Stimulated activated CD4-positive, alpha-beta T cell treated with anti-CD3 and anti-CD28 coated beads, Interleukin-4, amount 100 ng/mL, for 4 hours (primary cell): ENCODE data around the gene GRIN1.
A peak's percentile ranks its signal among the peaks of the same experiment; 100 is the strongest.
"Not testable (repeated sequence)": the region's sequence is repeated elsewhere in the genome, so short reads cannot be mapped to it uniquely, and the experiment has no call there.

Experiments
- DNase-seq, 2 experiments: peaks; one replicate each; pipeline ENCODE4 v3.0.0-alpha.2; 2020

The GRIN1 gene

DNA sequence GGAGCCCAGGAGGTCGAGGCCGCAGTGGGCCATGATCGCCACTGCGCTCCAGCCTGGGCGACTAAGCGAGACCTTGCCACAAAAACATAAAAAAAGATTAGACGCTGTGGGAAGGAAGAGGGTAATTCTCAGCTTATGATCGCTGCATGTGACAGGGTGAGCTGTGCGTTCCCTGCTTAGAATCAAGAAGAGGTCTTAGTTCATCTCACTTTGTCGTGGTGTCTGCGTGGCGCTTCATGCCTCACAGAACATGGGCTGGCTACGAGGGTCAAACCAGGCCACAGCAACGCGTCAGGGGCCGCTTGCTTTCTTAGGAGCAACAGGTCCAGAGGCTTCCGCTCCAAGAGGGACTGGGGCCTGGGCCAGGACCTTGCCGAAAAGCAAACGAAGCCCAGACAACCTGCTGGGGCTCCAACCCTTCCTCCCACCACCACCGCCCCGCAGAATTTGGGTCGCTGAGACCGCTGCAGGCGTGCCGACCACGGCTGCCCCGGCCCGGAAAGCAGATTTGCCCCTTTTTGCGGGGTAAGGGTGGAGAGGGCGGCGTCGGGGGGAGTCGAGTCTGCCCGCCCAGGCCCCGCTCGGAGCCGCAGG is 10.0 kb upstream of the GRIN1 start:
- no peak for DNase-seq

DNA sequence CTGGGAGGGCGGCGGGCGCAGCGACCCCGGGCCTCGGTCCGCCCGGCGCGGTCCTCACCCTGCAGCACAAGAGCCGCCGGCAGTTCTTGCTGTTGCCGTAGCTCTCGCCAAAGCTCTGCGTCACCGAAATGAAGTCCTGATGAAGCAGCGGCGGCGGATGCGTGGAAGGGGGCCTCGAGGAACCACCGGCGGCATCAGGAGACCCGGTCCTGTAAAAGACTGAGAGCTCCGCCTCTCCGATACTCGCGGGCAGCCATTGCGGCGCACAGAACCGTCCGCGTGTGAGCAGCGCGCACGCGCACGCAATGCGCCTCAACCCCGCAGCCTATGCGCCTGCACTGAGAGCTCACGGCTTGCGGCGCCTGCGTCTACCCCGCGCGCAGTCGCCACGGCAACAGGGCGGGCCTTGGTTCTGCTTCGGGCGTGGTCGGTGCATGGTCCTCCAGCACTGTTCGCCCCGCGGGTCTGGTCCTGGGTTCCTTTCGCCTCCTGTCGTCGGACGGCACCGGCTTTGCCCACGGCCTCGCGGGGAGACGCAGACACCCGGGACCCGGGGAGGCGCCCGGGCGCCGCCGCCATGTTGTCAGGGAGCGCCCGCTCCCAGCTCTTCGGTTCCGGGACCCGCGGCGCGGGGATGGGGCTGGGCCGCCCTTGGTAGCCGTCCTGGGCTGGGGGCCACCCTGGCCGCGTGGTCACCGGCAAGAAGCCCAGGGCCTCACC is 9.3 kb upstream of the GRIN1 start:
- peak; percentile 88 to 91 for DNase-seq

DNA sequence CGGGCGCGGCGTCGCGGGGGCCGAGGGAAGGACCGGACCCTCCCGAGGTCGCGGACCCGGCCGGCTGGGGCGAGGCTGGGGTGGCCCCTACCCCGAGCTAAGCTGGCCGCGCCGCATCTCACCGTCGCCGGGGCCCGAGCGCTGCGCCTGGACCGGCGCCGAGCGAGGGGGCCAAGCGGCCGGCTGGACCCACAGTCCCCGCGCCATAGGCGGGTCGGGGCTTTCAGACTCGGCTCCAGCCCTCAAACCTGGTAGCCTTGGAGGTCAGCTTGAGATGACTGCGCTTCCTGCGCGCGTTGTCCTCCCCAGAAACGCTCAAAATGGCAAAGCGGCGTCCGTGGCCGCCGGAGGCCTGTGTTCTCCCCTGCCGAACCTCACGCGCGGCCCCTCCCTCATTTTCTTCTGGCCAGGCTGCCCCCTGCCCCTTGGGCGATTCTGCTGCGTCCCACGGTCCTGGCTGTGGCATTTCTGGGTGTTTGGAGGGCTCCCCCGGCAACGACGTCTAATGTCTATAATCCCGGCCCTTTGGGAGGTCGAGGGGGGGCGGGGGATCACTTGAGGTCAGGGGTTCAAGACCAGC is 8.7 kb upstream of the GRIN1 start:
- no peak for DNase-seq

DNA sequence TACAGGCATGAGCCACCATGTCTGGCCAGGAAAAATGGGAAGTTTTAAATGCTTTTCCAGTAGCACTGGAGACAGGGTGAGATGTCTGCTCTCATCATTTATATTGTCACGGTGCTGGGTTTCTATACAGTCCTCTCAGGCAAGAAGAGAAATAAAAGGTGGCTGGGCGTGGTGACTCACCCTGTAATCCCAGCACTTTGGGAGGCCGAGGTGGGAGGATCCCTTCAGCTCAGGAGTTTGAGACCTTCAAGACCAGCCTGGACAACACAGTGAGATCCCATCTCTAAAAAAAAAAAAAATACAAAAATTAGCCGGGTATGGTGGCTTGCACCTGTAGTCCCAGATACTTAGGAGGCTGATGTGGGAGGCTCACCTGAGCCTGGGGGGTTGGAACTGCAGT is 4.8 kb upstream of the GRIN1 start:
- no peak for DNase-seq

DNA sequence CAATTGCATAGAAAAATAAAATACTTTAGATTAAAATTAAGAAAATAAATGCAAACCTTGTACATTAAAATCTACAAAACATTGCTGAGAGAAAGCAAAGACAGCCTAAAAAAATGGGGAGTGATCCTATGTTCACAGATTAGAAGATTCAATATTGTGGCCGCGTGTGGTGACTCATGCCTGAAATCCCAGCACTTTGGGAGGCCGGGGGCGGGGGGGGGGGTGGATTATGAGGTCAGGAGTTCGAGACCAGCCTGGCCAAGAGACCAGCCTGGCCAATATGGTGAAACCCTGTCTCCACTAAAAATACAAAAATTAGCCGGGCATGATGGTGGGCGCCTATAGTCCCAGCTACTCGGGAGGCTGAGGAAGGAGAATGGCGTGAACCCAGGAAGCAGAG is 3.8 kb upstream of the GRIN1 start:
- DNase-seq, result not testable (repeated sequence)

DNA sequence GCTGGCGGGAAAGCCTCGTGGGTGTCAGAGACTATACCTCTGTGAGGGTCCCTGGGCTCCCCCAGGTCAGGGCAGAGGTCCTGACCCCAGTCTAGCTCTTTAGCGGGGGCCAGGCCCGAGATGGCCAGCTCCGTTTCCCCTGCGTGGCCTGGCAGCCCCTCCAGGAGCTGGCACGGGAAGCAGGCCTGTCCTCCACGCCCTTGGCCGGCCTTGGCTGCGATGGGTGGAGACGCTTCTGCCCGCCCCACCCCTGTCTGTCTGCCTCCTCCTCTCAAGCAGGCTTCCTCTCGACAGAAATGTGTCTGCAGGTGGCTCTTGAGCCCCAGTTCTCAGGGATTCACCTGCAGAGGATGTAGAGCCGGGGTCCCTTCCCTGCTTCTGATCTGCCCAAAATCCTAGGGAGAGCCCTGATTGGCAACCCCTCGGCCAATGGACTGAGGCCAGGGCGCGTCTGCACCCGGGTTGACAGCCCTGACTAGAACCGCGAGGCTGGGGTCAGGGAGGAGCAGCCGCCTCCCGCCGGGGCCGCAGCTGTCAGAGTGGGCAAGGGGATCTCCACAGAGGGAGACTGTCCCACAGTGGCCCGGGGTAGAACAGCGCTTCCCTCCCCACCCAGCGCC is 2.6 kb upstream of the GRIN1 start:
- DNase-seq, result no peak

DNA sequence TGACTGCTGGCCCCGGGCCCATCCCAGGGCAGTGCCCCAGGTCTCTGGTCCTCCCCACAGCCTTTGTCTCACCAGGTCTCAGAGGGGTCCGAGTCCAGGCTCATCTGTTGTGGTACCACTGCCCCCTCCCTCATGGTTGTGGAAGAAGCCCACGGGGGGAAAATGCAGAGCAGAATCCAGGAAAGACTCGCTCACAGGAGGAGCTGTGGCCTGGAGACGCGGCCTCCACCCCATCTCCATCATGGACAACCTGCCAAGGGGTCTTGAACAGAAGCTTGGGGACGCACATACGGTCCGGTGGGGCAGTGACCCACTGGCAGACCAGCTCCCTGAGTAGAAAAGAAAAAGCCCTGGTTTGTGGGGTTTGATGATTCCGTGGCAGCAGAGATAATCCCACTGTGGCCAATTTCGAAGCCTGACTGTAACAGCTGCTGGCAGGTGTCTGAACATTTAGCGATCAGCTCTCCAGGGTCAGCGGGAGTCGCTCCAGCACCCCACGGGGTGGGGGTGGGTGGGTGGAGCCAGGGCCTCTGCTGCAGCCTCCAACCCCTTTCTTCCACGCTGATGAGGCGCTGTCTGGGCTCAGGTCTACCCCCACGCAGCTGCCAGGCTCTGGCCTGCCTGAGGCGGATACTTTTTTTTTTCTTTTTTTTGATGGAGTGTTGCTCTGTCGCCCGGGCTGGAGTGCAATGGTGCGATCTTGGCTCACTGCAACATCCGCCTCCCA is 1.9 kb upstream of the GRIN1 start:
- DNase-seq, result no peak

DNA sequence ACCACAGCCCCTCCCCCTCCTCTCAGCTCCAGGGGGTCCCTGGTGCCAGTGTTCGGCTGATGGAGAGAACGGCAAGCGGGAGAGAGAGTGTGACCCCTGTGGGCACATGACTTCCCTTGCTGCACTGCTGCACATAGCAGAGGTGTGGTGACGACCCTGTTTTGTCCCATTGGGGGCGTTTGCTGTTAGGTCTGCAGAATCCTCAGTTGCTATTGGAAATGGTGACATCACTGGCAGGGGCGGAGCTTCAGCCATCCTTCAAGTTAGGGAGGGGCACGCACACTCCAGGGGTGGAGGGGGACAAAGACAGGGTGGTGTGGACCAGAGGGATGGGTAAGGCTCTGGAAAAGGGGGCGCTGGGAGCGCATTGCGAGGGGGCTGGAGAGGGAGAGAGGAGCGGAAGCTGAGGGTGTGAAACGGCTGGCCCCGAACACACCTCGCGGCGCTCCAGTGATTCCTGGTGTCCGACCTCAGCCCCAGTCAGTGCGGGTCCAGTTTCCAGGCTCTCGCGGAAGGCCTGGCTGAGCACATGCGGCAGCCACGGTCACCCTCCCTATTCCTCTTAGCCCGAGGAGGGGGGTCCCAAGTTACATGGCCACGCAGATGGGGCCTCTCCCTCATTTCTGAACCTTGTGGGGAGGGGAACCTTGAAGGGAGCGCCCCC is 764 bp upstream of the GRIN1 start:
- DNase-seq, result no peak

DNA sequence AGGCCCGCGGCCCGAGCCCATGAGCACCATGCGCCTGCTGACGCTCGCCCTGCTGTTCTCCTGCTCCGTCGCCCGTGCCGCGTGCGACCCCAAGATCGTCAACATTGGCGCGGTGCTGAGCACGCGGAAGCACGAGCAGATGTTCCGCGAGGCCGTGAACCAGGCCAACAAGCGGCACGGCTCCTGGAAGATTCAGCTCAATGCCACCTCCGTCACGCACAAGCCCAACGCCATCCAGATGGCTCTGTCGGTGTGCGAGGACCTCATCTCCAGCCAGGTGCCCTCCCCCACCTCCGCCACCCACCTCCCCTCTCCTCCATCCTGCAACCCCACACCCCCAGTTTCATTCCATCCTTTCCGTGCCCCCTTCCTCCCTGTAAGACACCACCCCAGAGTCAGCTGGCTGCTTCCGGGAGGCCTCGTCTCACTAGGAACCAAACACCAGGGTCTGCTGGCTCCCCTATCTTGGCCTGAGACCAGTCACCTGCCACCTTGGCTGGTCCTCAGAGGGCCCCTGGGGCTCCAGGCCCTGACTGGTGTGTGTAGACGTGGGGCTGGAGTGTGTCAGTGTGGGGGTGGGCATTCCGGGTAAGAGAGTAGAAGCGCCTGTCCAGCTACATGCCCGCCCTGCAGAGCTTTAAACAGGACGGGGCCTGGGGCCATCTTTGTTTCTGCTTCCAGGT is 655 bp downstream of the GRIN1 start:
- DNase-seq, result no peak

DNA sequence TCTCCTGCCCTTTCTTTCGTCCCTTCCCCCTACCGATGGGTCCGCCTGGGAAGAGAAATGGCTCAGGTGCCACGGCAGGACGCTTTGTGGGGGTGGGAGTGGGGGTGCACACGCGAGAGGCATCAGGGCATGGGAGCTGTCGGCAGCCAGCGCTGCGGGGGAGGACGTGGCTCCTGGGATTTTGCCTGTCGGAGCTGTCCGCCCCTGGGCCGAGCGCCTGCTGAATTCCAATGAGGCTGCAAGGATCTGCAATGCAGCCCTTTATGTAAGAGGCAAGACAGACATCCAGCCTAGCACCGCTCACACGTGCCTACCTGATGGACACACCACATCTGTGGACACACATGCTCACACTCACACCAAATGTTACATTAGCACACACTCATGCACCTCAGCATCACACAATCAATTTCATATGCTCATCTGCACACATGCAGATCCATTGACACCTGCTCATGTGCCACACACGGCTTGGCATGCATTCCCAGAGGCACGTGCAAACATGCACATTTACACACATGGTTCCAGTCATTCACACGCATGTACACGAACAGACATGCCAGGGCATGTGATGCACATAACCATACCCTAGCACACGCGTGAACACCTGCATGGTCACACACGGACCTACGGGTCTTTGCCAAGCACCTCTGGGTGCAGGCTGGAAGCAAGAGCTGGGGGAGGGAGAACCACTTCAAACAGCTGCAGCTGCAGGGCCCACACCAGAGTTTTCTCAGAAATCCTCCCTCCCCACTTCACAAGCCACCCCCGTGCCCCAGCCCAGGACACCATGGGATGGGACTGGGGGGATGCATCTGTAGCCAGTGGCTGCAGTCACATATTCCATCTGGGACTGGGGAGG is 1.4 kb downstream of the GRIN1 start:
- no peak for DNase-seq

DNA sequence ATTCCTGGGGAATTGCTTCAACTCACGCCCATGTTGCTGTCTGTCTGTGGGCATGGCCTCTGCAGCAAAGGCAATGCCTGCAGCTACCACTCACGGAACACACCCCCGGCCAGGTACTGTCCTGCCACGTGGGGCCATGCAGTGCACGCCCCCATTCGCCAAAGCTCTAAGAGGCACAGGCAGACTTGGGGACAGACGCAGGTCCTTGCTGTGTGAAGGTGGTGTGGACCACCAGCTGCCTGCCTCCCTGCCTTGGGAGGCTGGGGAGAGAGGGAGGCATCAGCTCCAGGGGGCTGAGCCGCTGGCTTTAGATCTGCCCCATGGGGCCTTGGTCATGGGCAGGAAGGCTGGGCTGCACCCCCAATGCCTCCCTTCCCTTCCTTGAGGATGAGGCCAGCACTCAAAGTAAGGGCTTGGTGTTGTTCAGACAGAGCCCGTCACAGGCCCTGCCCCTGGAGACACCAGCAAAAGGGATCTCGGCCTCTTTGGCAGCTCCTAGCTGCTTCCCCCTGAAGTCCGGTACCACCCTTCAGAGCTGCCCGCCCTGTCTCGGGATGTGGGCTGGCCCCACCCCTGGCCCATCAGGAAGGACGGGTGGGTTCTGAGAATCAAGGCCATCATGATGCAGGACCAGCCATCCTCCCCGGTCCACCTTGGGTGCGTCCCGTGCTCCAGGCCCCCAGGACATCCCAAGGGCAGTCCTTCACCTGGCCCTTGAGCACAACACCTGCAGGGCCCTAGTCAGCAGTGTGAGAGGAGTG is 2.3 kb downstream of the GRIN1 start:
- DNase-seq, result no peak

DNA sequence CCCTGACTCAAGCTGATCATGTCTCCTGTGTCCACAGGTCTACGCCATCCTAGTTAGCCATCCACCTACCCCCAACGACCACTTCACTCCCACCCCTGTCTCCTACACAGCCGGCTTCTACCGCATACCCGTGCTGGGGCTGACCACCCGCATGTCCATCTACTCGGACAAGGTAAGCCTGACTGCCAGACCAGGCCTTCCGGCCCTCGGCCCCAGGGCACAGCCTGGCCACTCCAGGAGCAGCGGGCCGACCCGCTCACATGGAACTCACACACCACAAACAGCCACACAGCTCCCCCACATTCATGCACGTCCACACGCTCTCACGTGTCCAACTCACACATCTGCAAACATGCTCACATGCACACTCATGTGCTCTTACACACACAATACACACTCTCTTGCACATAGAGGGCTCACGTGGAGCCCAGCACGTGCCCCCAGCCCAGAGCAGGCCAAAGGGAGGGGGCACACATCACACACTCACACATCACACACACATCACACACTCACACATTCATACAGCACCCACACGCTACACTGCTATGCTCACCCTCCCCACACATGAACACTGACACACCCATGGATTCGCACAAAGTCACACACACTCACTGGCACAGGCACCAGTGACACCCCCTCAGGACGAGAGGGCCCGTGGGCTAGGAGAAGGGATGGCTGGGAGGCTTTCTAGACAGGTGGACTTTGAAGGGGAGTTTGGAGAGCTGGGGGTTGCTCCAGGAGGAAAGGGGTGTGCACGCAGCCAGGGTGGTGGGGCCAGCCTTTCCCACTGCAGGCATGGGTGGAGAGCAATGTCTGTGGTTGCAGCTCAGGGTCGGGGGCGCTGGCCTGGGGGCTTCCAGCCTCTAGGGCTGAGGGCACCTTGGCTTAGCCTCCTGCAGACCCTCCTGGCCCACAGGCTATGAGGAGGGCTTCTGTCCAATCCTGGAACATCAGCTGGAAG is 3.3 kb downstream of the GRIN1 start:
- DNase-seq, result no peak

DNA sequence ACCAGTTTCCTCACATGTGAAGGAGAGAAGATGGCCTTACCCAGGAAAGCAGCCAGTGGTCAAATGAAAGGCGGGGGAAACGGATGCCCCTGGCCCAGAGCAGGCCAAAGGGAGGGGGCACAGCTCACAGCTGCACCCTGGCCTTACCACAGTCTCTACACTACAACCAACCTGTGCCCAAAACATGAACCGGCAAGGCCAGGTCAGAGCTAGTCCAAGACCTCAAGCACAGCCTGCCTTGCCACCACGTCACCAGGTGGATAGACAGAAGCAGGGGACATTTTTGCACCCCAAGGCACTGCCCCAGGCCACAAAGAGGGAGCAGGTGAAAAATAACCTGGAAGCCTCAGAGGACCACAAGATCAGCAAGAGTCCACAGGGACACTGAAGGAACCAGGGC is 4.5 kb downstream of the GRIN1 start:
- no peak for DNase-seq

DNA sequence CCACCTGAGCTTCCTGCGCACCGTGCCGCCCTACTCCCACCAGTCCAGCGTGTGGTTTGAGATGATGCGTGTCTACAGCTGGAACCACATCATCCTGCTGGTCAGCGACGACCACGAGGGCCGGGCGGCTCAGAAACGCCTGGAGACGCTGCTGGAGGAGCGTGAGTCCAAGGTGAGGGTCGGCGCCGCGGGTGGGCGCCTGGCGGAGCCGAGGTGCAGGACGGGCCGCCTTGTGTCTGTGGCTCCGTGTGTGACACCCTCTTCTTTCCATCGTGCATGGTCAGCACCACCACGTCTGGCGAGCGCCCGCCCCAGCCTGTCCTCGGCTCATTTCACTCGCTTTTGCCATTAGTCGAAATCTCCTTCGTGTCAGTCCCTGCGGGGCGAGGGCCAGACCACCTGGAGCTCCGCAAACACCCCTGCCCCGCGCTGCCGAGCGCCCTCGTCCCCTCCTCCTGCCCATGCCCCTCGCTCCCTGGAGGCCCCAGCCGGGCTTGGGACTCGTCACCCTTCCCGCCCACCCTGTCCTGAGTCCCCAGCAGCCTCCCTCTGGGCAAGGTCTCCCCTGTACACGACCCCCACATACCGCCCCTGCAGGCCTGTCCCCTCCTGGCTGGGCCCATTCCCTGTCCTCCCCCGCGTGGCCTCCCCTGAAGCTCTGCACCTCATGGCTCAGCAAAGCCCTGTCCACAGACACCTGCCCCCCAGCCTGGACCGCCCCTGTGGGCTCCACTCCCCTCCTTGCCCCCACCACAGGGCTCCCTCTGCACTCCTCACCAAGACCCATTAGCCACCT is 7.0 kb downstream of the GRIN1 start:
- DNase-seq, result no peak

DNA sequence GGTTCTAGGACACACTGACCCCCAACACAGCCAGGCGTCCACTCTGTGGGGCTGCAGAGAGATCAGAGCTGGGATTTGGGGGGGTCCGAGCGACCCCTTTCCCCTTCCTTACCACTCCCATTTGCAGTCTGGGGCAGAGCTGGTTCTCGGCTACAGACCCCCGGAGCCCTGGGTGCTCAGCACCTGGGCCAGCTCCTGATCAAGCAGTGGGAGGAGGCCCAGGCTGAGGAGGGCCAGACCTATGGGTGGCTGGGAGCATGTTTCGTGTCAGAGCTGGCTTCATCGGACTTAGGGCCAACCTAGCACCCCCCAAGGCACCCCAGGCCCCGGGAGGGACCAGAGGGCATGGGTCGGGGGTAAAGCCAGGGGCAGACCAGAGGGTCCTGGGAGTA is 7.6 kb downstream of the GRIN1 start:
- DNase-seq, result no peak

DNA sequence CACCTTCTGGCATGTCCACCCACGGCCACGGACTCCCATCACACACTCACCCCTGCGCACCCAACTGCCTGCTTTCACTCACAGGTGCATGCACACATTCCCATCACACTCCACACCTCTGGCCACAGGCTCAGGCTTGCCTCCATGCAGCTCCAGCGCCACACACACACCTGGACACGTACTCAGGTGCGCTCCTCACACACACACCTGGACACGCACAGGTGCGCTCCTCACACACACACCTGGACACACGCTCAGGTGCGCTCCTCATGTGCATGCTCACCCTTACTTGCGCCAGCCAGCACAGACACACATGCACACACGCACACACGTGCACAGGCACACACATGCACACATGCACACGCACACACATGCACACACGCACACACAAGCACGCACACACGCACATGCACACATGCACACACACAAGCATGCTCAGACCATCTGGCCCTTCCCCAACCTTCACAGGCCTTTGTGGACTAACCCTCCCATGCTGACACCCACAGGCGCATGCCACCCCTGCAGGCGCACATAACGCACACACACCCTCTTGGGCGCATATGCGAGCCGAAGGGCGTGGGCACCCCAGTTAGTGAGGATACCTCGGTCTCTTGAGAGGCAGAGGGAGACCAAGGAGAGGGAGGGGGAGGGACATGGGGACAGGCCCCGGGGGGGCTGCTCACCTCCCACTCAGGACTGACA is 8.3 kb downstream of the GRIN1 start:
- no peak for DNase-seq

DNA sequence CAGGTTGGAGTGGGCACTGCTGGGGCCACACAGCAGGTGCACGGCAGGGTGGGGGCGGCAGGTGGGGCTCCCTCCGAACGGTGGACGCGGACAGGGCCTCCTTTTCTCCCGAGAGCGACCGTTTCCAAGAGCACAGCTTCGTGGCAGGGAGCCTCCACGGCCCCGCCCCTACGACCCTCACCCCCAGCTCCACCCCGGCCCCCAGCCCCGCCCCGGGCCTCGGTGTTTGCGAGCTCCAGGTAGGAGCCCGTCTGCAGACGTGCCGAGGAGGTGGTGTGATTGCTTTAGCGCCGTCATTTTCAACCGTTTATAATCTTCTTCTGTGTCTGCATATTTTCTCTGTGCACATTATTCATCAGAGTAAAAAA is 8.8 kb downstream of the GRIN1 start:
- no peak for DNase-seq

DNA sequence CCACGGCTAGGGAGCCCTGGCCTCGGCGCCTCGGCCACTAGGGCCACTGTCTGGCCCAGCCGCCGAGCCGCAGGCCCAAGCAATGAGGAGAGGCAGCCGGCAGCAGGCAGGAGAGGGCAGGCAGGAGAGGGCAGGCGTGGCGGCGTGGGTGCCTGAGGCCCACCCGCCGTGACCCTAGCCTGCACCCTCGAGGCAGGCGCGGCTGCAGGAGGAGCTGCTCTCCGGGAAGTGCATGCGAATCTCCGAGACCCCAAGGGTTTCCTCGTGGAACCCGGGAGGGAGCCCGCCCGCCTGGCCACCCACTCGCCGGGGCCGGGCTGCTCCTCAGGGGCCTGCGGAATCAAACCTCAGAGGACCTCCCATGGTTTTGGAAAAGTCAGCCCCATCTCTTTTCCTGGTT is 9.3 kb downstream of the GRIN1 start:
- DNase-seq, result no peak
